Measurements from ENCODE around the gene SKA2. TPM values are rescaled to one million over a fixed set of nuclear protein-coding genes. Genes with fewer than 3 reads are reported as not detected.

The SKA2 gene
- total and polyA plus RNA-seq, 10 of the 15 experiments (the other 5 are each of a cell fraction or from before 2014, with no cell fraction given), result 40.3 to 137 (median 112) TPM

DNA sequence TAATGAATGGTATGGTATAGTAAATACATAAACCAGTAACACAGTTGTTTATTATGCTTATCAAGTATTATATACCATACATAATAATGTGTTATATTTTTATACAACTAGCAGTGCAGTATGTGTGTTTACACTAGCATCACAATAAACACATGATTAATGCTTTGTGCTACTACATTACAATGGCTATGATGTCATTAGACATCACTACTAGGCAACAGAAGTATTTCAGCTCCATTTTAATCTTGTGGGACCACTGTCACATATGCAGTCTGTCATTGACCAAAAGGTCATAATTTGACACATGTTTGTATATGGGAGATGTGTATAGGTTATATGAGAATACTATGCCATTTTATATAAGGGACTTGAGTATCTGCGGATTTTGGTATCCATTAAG lies 81.0 kb downstream of the SKA2 start:
- H3K36me3 ChIP-seq (ENCODE audit: control insufficient read depth in 2 of 2, insufficient read depth in 2 of 2, low read length in 1 of 2), result peaks cover 3 to 8% of the 10 kb centered on the region in 2 experiments
- no peaks in the 10 kb centered on the region for H3K27me3 ChIP-seq (replicated peaks in 1 of 2; ENCODE audit: control insufficient read depth in 2 of 2, insufficient read depth in 2 of 2, low read length in 1 of 2)
- 93% methylated on average over 1 of the region's 1 CpG for WGBS (ENCODE audit: insufficient coverage, insufficient replicate concordance, low lambda C conversion rate, missing lambda C conversion rate)
- SMC1A ChIA-PET (ENCODE audit: uncharacterized antibody, unreplicated experiment), result no interaction called here
- POLR2A ChIA-PET, result no interaction called here
- H4K20me1 ChIP-seq (ENCODE audit: control insufficient read depth, insufficient read depth), result no peaks in the 10 kb centered on the region
- H3K79me2 ChIP-seq (ENCODE audit: control insufficient read depth, insufficient read depth, low read length), result no peaks in the 10 kb centered on the region
- no peak overlapping the region for H3K27ac ChIP-seq (ENCODE audit: control insufficient read depth, insufficient read depth)
- FAIRE-seq, result no peak
- no peak overlapping the region for H3K9ac ChIP-seq (ENCODE audit: control insufficient read depth, insufficient read depth, low read length)
- no peaks in the 10 kb centered on the region for H3K4me1 ChIP-seq (ENCODE audit: control insufficient read depth, insufficient read depth, low read length)
- intact Hi-C loops (cut with micrococcal nuclease; ENCODE audit: unreplicated experiment) (no loop called here), in situ Hi-C loops (cut with MboI) (no loop called here)
- CTCF ChIA-PET, result no interaction called here
- no peaks in the 10 kb centered on the region for H3K9me3 ChIP-seq (replicated peaks; ENCODE audit: control insufficient read depth, insufficient read depth, low read length)
- RAD21 ChIA-PET (ENCODE audit: unreplicated experiment), result no interaction called here
- BruUV-seq (replicated peaks), result no TSS peak
- DNase-seq (ENCODE audit: low read depth, low spot score), result no peak
- H3K4me2 ChIP-seq (ENCODE audit: control insufficient read depth, insufficient read depth), result no peak overlapping the region
- ATAC-seq, result no peak
- TF ChIP-seq, protein P1, sequence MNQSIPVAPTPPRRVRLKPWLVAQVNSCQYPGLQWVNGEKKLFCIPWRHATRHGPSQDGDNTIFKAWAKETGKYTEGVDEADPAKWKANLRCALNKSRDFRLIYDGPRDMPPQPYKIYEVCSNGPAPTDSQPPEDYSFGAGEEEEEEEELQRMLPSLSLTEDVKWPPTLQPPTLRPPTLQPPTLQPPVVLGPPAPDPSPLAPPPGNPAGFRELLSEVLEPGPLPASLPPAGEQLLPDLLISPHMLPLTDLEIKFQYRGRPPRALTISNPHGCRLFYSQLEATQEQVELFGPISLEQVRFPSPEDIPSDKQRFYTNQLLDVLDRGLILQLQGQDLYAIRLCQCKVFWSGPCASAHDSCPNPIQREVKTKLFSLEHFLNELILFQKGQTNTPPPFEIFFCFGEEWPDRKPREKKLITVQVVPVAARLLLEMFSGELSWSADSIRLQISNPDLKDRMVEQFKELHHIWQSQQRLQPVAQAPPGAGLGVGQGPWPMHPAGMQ (IDR thresholded peaks at IDR 0.05; ENCODE audit: borderline replicate concordance), result no peak
- no peak for TF ChIP-seq RCOR1 (conservative IDR thresholded peaks at IDR 0.05; ENCODE audit: low read depth, low read length)
- TF ChIP-seq NFXL1 (IDR thresholded peaks at IDR 0.05; ENCODE audit: borderline replicate concordance), result 0 out of 2 replicates have a peak, but pooled peaks have one; percentile 49
- TF ChIP-seq, protein P2, sequence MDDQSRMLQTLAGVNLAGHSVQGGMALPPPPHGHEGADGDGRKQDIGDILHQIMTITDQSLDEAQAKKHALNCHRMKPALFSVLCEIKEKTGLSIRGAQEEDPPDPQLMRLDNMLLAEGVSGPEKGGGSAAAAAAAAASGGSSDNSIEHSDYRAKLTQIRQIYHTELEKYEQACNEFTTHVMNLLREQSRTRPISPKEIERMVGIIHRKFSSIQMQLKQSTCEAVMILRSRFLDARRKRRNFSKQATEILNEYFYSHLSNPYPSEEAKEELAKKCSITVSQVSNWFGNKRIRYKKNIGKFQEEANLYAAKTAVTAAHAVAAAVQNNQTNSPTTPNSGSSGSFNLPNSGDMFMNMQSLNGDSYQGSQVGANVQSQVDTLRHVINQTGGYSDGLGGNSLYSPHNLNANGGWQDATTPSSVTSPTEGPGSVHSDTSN (IDR thresholded peaks at IDR 0.05; ENCODE audit: insufficient replicate concordance, low read depth, low read length), result no peak
- TF ChIP-seq YBX1 (IDR thresholded peaks at IDR 0.05), result no peak
- H3K4me3 ChIP-seq, result no peak overlapping the region
- no peak overlapping the region for H2AFZ ChIP-seq (ENCODE audit: control insufficient read depth, low read depth, low read length)
